ENCODE data around the gene RPL10A.

RPL10A gene

GRCh38 chr6:35463292-35463691, 4.9 kb upstream of the RPL10A start:
- H3K4me1 ChIP-seq (ENCODE audit: control insufficient read depth in 1 of 2, insufficient read depth in 2 of 2, low read length in 2 of 2) = peaks cover 4 to 8% of the 10 kb centered on the region in 2 donors
- no peaks in the 10 kb centered on the region for H3K27me3 ChIP-seq (ENCODE audit: control insufficient read depth in 1 of 2, insufficient read depth in 2 of 2, low read length in 2 of 2)
- H3K36me3 ChIP-seq (ENCODE audit: control insufficient read depth in 1 of 2, insufficient read depth in 2 of 2, low read length in 2 of 2) = peaks cover 0 to 18% of the 10 kb centered on the region in 2 donors
- H3K27ac ChIP-seq (ENCODE audit: low read depth, low read length) = no peak overlapping the region
- H3K9me3 ChIP-seq (ENCODE audit: control insufficient read depth in 1 of 2, low read length in 2 of 2) = no peaks in the 10 kb centered on the region
- H3K9ac ChIP-seq (ENCODE audit: low read depth in 1 of 2, low read length in 2 of 2) = no peak overlapping the region
- H3K4me3 ChIP-seq (ENCODE audit: low read depth in 1 of 2, low read length in 2 of 2) = no peak overlapping the region

DNA sequence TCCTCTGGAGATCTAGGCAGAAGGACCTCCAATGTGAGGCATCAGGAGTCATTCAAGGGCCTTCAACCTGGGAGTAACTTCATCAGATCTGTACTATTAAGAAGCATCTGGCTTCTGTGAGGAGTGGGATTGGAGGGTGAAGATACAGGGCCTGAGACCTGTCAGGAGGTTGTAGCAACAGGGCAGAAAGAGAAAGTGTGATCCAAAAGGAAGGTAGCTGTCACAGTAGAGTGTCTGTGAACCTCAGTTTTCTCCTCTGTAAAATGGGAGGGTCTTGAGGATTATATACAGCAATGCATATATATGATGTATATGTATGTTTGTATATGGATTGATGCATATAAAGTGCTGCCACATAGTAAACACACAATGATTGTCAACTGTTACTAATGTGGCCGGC, 2.6 kb upstream of the RPL10A start:
- H3K36me3 ChIP-seq (ENCODE audit: control insufficient read depth in 1 of 2, insufficient read depth in 2 of 2, low read length in 2 of 2) = peaks cover 6 to 19% of the 10 kb centered on the region in 2 donors
- no peak overlapping the region for H3K9ac ChIP-seq (ENCODE audit: low read depth in 1 of 2, low read length in 2 of 2)
- no peaks in the 10 kb centered on the region for H3K27me3 ChIP-seq (ENCODE audit: control insufficient read depth in 1 of 2, insufficient read depth in 2 of 2, low read length in 2 of 2)
- H3K4me1 ChIP-seq (ENCODE audit: control insufficient read depth in 1 of 2, insufficient read depth in 2 of 2, low read length in 2 of 2) = peaks cover 15 to 18% of the 10 kb centered on the region in 2 donors
- H3K27ac ChIP-seq (ENCODE audit: low read depth, low read length) = no peak overlapping the region
- no peak overlapping the region for H3K4me3 ChIP-seq (ENCODE audit: low read depth in 1 of 2, low read length in 2 of 2)
- no peaks in the 10 kb centered on the region for H3K9me3 ChIP-seq (ENCODE audit: control insufficient read depth in 1 of 2, low read length in 2 of 2)

GRCh38 chr6:35468980-35469750, 964 bp downstream of the RPL10A start:
- peak overlapping the region; percentile 79 to 95 for H3K9ac ChIP-seq (ENCODE audit: low read depth in 1 of 2, low read length in 2 of 2)
- H3K27me3 ChIP-seq (ENCODE audit: control insufficient read depth in 1 of 2, insufficient read depth in 2 of 2, low read length in 2 of 2) = no peaks in the 10 kb centered on the region
- H3K36me3 ChIP-seq (ENCODE audit: control insufficient read depth in 1 of 2, insufficient read depth in 2 of 2, low read length in 2 of 2) = peaks cover 14 to 43% of the 10 kb centered on the region in 2 donors
- peak overlapping the region; percentile 77 to 90 for H3K4me3 ChIP-seq (ENCODE audit: low read depth in 1 of 2, low read length in 2 of 2)
- no peaks in the 10 kb centered on the region for H3K9me3 ChIP-seq (ENCODE audit: control insufficient read depth in 1 of 2, low read length in 2 of 2)
- H3K27ac ChIP-seq (ENCODE audit: low read depth, low read length) = peak overlapping the region; percentile 85
- peaks cover 22 to 26% of the 10 kb centered on the region in 2 donors for H3K4me1 ChIP-seq (ENCODE audit: control insufficient read depth in 1 of 2, insufficient read depth in 2 of 2, low read length in 2 of 2)

GRCh38 chr6:35469751-35470662, 1.8 kb downstream of the RPL10A start:
- peak overlapping the region; percentile 79 to 95 for H3K9ac ChIP-seq (ENCODE audit: low read depth in 1 of 2, low read length in 2 of 2)
- no peaks in the 10 kb centered on the region for H3K27me3 ChIP-seq (ENCODE audit: control insufficient read depth in 1 of 2, insufficient read depth in 2 of 2, low read length in 2 of 2)
- peaks cover 14 to 52% of the 10 kb centered on the region in 2 donors for H3K36me3 ChIP-seq (ENCODE audit: control insufficient read depth in 1 of 2, insufficient read depth in 2 of 2, low read length in 2 of 2)
- H3K4me3 ChIP-seq (ENCODE audit: low read depth in 1 of 2, low read length in 2 of 2) = peak overlapping the region; percentile 77 to 90
- H3K27ac ChIP-seq (ENCODE audit: low read depth, low read length) = no peak overlapping the region
- H3K4me1 ChIP-seq (ENCODE audit: control insufficient read depth in 1 of 2, insufficient read depth in 2 of 2, low read length in 2 of 2) = peaks cover 22 to 26% of the 10 kb centered on the region in 2 donors
- no peaks in the 10 kb centered on the region for H3K9me3 ChIP-seq (ENCODE audit: control insufficient read depth in 1 of 2, low read length in 2 of 2)

GRCh38 chr6:35470663-35471120, 2.5 kb downstream of the RPL10A start:
- Histone ChIP-seq H3K9ac (ENCODE audit: low read depth in 1 of 2, low read length in 2 of 2) (peak overlapping the region; percentile 25 to 79), H3K9me3 (ENCODE audit: control insufficient read depth in 1 of 2, low read length in 2 of 2) (no peaks in the 10 kb centered on the region), H3K36me3 (ENCODE audit: control insufficient read depth in 1 of 2, insufficient read depth in 2 of 2, low read length in 2 of 2) (peaks cover 14 to 53% of the 10 kb centered on the region in 2 donors), H3K4me3 (ENCODE audit: low read depth in 1 of 2, low read length in 2 of 2) (no peak overlapping the region), H3K4me1 (ENCODE audit: control insufficient read depth in 1 of 2, insufficient read depth in 2 of 2, low read length in 2 of 2) (peaks cover 22 to 26% of the 10 kb centered on the region in 2 donors), H3K27me3 (ENCODE audit: control insufficient read depth in 1 of 2, insufficient read depth in 2 of 2, low read length in 2 of 2) (no peaks in the 10 kb centered on the region), H3K27ac (ENCODE audit: low read depth, low read length) (no peak overlapping the region)

DNA sequence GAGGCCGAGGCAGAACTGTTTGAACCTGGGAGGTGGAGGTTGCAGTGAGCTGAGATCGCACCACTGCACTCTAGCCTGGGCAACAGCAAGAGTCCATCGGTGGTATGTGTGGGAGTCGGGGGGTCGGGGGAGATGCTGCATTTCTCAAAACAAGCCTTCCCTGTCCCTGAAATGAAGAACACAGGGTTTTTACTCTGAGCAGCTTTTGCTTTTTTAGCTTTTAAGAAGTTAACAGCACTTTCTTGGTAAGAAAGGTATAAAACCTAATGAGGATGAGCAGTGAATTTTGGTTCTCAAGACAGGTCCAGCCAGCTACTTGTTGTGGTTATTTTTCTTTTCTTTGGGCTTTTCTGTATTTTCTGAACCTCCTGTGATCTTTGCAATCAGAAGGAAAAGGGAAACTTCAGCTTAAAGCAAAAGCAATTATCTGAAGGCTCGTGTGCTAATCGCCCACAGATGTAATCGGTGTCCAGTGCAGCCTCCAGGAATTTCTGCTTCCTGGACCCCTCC, 3.7 kb downstream of the RPL10A start:
- H3K27ac ChIP-seq (ENCODE audit: low read depth, low read length) = no peak overlapping the region
- H3K27me3 ChIP-seq (ENCODE audit: control insufficient read depth in 1 of 2, insufficient read depth in 2 of 2, low read length in 2 of 2) = no peaks in the 10 kb centered on the region
- H3K9ac ChIP-seq (ENCODE audit: low read depth in 1 of 2, low read length in 2 of 2) = no peak overlapping the region
- peaks cover 14 to 52% of the 10 kb centered on the region in 2 donors for H3K36me3 ChIP-seq (ENCODE audit: control insufficient read depth in 1 of 2, insufficient read depth in 2 of 2, low read length in 2 of 2)
- no peak overlapping the region for H3K4me3 ChIP-seq (ENCODE audit: low read depth in 1 of 2, low read length in 2 of 2)
- peaks cover 22 to 26% of the 10 kb centered on the region in 2 donors for H3K4me1 ChIP-seq (ENCODE audit: control insufficient read depth in 1 of 2, insufficient read depth in 2 of 2, low read length in 2 of 2)
- no peaks in the 10 kb centered on the region for H3K9me3 ChIP-seq (ENCODE audit: control insufficient read depth in 1 of 2, low read length in 2 of 2)

DNA sequence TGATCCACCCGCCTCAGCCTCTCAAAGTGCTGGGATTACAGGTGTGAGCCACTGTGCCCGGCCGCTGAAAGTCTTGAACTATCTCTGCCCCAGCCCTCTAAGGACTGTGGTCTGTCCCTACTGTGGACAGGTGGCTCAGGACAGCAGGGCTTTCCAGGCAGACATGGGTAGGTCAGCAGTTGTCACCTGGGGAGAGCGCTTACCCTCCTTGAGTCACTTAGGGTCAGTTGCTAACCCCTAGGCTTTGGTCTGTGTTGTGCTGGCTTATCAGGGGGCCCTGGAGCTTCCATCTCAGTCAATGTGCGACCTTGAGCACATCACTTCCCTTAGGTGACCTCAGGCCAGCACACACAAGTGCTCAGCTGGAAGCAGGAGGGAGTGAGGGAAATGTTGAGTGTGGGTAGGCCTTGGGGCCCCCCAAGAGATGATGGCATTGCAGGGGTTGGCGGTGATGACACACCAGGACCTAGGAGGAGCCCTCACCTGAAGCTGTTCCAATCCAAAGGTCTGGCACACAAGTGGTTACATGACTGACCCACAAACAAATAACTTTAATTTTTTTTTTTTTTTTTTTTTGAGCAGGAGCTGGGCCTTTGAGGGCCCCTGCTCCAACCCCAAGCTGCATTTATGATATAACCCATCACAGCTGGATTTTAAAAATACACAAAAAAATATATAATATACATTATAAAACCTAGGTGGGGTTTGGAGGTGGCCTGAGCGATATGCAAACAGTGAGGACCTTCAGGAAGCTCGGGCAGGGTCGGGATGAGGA, 5.1 kb downstream of the RPL10A start:
- Histone ChIP-seq H3K4me3 (ENCODE audit: low read depth in 1 of 2, low read length in 2 of 2) (no peak overlapping the region), H3K9ac (ENCODE audit: low read depth in 1 of 2, low read length in 2 of 2) (no peak overlapping the region), H3K4me1 (ENCODE audit: control insufficient read depth in 1 of 2, insufficient read depth in 2 of 2, low read length in 2 of 2) (peaks cover 18% of the 10 kb centered on the region in 2 donors), H3K9me3 (ENCODE audit: control insufficient read depth in 1 of 2, low read length in 2 of 2) (no peaks in the 10 kb centered on the region), H3K27me3 (ENCODE audit: control insufficient read depth in 1 of 2, insufficient read depth in 2 of 2, low read length in 2 of 2) (no peaks in the 10 kb centered on the region), H3K36me3 (ENCODE audit: control insufficient read depth in 1 of 2, insufficient read depth in 2 of 2, low read length in 2 of 2) (peaks cover 14 to 59% of the 10 kb centered on the region in 2 donors), H3K27ac (ENCODE audit: low read depth, low read length) (no peak overlapping the region)

DNA sequence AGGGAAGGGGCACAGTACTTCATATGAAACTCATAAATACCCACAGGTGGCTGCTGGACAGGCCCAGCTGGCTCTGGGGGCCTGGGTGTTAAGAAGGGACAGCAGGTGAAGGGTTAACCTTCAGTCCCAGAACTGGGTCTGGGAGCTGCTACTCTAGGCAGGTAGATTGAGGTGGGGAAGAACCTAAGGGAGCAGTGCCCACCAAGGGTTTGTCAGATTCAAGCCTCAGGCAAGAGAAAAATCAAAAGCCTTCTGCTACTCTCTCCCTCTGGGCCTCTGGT, 5.6 kb downstream of the RPL10A start:
- Histone ChIP-seq H3K27ac (ENCODE audit: low read depth, low read length) (no peak overlapping the region), H3K4me1 (ENCODE audit: control insufficient read depth in 1 of 2, insufficient read depth in 2 of 2, low read length in 2 of 2) (peaks cover 18% of the 10 kb centered on the region in 2 donors), H3K36me3 (ENCODE audit: control insufficient read depth in 1 of 2, insufficient read depth in 2 of 2, low read length in 2 of 2) (peaks cover 14 to 63% of the 10 kb centered on the region in 2 donors)

GRCh38 chr6:35474131-35474941, 6.1 kb downstream of the RPL10A start:
- Histone ChIP-seq H3K27ac (ENCODE audit: low read depth, low read length) (no peak overlapping the region), H3K9me3 (ENCODE audit: control insufficient read depth in 1 of 2, low read length in 2 of 2) (no peaks in the 10 kb centered on the region), H3K27me3 (ENCODE audit: control insufficient read depth in 1 of 2, insufficient read depth in 2 of 2, low read length in 2 of 2) (no peaks in the 10 kb centered on the region), H3K4me1 (ENCODE audit: control insufficient read depth in 1 of 2, insufficient read depth in 2 of 2, low read length in 2 of 2) (peaks cover 18% of the 10 kb centered on the region in 2 donors), H3K4me3 (ENCODE audit: low read depth in 1 of 2, low read length in 2 of 2) (no peak overlapping the region), H3K36me3 (ENCODE audit: control insufficient read depth in 1 of 2, insufficient read depth in 2 of 2, low read length in 2 of 2) (peaks cover 14 to 65% of the 10 kb centered on the region in 2 donors), H3K9ac (ENCODE audit: low read depth in 1 of 2, low read length in 2 of 2) (no peak overlapping the region)

More for the DNA sequence above, 5.6 kb downstream of the RPL10A start:
- Histone ChIP-seq H3K9me3 (ENCODE audit: control insufficient read depth in 1 of 2, low read length in 2 of 2) (no peaks in the 10 kb centered on the region), H3K9ac (ENCODE audit: low read depth in 1 of 2, low read length in 2 of 2) (no peak overlapping the region), H3K4me3 (ENCODE audit: low read depth in 1 of 2, low read length in 2 of 2) (no peak overlapping the region), H3K27me3 (ENCODE audit: control insufficient read depth in 1 of 2, insufficient read depth in 2 of 2, low read length in 2 of 2) (no peaks in the 10 kb centered on the region)
